ENCODE measurements around the gene ATG9B.

The ATG9B gene

DNA sequence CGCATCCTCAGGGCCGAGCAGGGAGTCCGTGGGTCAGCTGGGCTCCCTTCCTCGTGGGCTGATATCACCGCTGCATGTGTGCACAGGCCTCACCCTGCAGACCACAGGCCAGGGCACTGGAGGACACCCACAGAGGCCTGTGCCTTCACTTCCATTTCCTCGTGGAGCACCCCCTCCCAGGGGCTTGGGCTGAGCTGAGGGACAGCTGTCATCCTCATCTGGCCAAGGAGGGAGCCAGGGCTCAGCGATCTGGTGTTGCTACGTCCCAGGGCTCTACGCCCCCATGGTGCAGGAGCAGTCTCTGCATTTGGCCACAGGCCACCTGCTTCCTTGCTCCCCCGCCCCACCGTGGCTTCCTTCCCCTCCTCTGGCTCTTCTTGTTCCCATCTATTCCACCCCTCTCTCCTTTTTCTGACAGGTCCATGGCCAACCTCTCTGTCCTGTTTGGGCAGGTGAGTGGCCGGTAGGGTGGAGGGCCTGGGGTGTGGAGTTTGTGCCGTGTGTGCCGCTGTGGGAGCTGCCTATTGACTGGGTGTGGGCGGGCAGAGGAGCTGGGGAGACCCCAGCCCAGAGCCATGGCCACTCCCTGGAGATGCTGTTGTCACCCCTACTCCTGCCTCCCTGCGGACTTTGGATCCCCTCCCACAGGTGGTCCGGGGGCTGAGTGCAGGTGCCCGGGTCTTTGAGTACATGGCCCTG, 15.7 kb upstream of the ATG9B start:
- TF ChIP-seq, protein P1, sequence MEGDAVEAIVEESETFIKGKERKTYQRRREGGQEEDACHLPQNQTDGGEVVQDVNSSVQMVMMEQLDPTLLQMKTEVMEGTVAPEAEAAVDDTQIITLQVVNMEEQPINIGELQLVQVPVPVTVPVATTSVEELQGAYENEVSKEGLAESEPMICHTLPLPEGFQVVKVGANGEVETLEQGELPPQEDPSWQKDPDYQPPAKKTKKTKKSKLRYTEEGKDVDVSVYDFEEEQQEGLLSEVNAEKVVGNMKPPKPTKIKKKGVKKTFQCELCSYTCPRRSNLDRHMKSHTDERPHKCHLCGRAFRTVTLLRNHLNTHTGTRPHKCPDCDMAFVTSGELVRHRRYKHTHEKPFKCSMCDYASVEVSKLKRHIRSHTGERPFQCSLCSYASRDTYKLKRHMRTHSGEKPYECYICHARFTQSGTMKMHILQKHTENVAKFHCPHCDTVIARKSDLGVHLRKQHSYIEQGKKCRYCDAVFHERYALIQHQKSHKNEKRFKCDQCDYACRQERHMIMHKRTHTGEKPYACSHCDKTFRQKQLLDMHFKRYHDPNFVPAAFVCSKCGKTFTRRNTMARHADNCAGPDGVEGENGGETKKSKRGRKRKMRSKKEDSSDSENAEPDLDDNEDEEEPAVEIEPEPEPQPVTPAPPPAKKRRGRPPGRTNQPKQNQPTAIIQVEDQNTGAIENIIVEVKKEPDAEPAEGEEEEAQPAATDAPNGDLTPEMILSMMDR (conservative IDR thresholded peaks at IDR 0.05): no peak
- H3K27ac ChIP-seq: no peak overlapping the region

DNA sequence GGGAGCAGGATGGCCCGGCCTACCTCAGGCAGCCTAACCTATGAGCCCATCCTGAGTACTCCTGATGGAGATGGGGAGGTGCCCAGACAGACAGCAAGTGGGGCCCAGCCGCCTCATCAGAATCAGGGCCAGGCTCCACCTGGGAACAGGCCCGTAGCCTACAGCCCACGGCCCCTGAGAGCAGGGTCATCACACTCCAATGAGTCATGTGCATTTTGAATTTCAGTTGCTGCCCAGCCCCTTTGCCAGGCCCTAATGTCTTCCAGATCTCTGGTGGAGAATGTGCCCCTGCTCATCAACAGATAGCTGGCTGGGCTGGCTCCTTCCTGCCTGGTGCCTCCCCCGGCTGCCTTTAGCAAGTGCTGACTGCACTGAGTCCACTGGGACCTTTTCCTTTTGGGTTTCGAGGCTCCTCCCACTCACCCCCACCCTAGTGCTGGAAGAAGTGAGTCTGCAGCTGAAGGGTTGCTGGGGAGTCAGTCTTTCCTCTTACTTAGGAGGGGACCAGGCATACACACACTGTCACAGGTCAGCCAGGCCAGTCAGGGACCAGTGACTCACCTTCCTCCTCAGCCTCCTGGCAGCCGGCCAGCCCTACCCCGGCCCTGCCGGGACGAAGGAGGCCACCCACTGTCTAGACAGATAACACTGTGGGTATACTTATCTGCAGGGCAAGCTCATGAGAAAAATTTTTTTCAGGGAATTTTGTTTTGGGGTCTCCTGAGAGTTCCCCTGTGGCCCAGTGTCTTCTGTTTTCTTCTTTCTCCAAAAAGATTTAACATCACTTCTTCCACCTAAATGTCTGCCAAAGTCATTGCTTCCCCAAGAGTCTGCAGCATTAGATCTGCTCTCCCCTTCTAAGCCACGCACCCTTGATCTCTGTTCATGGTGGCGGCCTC, 14.9 kb upstream of the ATG9B start:
- H3K27ac ChIP-seq: no peak overlapping the region
- TF ChIP-seq, protein P1 (conservative IDR thresholded peaks at IDR 0.05): no peak

GRCh38 chr7:151035902-151036301, 11.6 kb upstream of the ATG9B start:
- TF ChIP-seq, protein P1 (conservative IDR thresholded peaks at IDR 0.05): no peak
- H3K27ac ChIP-seq: no peak overlapping the region

DNA sequence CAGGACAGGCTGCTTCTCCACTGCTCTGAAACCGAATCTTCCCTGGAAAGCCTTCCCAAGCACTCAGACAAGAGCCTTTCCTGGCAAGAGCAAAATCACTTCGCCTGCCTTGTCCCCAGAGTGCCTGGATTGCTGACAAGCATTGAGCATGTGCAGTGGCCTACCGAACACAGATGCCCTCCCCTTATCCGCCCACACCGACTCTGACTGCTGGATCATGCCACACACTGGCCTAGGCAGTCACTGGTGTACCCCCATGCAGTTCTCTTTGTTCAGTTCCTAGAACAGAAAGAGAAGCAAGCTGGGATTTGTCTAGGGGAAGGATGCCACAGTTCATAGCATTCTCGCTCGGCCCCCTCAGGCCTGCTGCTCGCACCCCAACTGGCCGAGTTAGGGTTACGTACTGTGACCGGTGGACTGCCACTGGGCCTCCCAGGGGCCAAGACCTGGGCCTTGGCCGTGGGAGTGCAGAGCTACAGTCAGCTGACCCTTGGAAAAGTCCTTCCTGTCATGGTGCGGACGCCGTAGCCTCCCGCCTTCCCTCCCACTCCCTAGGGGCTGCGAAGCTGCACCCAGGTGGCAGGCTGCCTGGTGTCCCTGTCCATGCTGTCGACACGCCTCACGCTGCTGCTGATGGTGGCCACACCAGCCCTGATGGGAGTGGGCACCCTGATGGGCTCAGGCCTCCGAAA, 10.9 kb upstream of the ATG9B start:
- TF ChIP-seq, protein P1 (conservative IDR thresholded peaks at IDR 0.05): no peak

DNA sequence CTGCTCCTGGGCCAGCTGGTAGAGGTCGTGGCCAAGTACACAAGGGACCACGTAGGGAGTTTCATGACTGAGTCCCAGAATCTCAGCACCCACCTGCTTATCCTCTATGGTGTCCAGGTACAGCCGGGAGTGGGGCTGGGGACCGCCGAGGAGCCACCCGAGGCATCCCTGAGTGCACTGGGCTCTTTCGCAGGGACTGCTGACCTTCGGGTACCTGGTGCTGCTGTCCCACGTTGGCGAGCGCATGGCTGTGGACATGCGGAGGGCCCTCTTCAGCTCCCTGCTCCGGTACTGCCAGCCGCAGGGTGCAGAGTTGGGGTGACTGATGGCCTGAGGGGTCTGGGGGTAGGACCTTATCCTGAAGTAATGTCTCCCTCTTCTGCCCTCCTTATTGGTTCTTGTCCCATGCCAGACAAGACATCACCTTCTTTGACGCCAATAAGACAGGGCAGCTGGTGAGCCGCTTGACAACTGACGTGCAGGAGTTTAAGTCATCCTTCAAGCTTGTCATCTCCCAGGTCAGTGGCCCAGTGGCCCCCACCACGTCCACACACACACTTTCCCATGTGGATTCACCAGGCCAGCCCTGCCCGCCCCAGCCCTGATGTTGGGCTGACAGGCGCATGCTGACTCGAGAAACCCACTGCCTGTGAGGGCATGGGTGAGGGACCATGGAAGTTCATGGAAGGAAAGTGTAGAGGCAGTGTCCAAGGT, 10.2 kb upstream of the ATG9B start:
- TF ChIP-seq, protein P1 (conservative IDR thresholded peaks at IDR 0.05): no peak
- H3K27ac ChIP-seq: no peak overlapping the region

More for the DNA sequence above, 10.9 kb upstream of the ATG9B start:
- H3K27ac ChIP-seq: no peak overlapping the region

GRCh38 chr7:151033864-151034249, 9.6 kb upstream of the ATG9B start:
- H3K27ac ChIP-seq: no peak overlapping the region
- TF ChIP-seq, protein P1 (conservative IDR thresholded peaks at IDR 0.05): no peak
